Liver (tissue), 9 donors: Measurements from ENCODE around the gene TMEM128. TPM values are rescaled to one million over a fixed set of nuclear protein-coding genes. Genes with fewer than 3 reads are reported as not detected.

Source experiments
- DNase-seq: peaks from one replicate; pipeline ENCODE4 v3.0.0-alpha.2; 2017; ENCODE audit warnings: low spot score
- H3K27ac ChIP-seq, 2 donors: one replicate each; pipeline ENCODE4 v1.7.0; 2013; ENCODE audit warnings: inconsistent platforms in 2 of 2, low read length in 2 of 2, control low read depth in 1 of 2, low read depth in 1 of 2, mild to moderate bottlenecking in 1 of 2
- H3K27me3 ChIP-seq, 4 donors: one replicate each; pipeline versions ENCODE4 v1.6.1 to v1.7.0; 2013; ENCODE audit warnings: low read length in 3 of 4, inconsistent platforms in 1 of 4, mild to moderate bottlenecking in 1 of 4, moderate library complexity in 1 of 4; ENCODE audit not compliant: control insufficient read depth in 4 of 4, insufficient read depth in 4 of 4
- H3K36me3 ChIP-seq, 4 donors: one replicate each; pipeline versions ENCODE4 v1.6.1 to v1.7.0; 2013; ENCODE audit warnings: low read length in 3 of 4, mild to moderate bottlenecking in 3 of 4, low read depth in 1 of 4, moderate library complexity in 1 of 4; ENCODE audit not compliant: control insufficient read depth in 4 of 4, insufficient read depth in 3 of 4
- H3K4me1 ChIP-seq, 4 donors: one replicate each; pipeline versions ENCODE4 v1.6.1 to v1.7.0; 2013; ENCODE audit warnings: low read length in 3 of 4, mild to moderate bottlenecking in 3 of 4, moderate library complexity in 1 of 4; ENCODE audit not compliant: control insufficient read depth in 4 of 4, insufficient read depth in 4 of 4
- H3K4me3 ChIP-seq, 3 donors: one replicate each; pipeline versions ENCODE4 v1.6.1 to v1.7.0; 2013; ENCODE audit warnings: low read length in 3 of 3, control low read depth in 1 of 3, low read depth in 1 of 3, mild to moderate bottlenecking in 1 of 3
- H3K9ac ChIP-seq, 2 donors: one replicate each; pipeline ENCODE4 v1.7.0; 2013; ENCODE audit warnings: low read length in 2 of 2, mild to moderate bottlenecking in 2 of 2, moderate library complexity in 2 of 2, control low read depth in 1 of 2, low read depth in 1 of 2
- H3K9me3 ChIP-seq, 4 donors: one replicate each; pipeline versions ENCODE4 v1.6.1 to v1.7.0; 2013; ENCODE audit warnings: low read length in 3 of 4; ENCODE audit not compliant: control insufficient read depth in 4 of 4
- EGR1 ChIP-seq, 2 donors: IDR thresholded peaks; 2 replicates each; pipeline ENCODE4 v1.6.1; 2016 to 2018; ENCODE audit warnings: antibody characterized with exemption in 2 of 2, low read depth in 2 of 2
- FOXA1 ChIP-seq: IDR thresholded peaks from 2 replicates; pipeline ENCODE4 v1.6.1; 2016; ENCODE audit warnings: antibody characterized with exemption
- FOXA2 ChIP-seq: IDR thresholded peaks from 2 replicates; pipeline ENCODE4 v1.6.1; 2016; ENCODE audit warnings: antibody characterized with exemption
- GABPA ChIP-seq, 2 donors: IDR thresholded peaks in 1 of 2; conservative IDR thresholded peaks in 1 of 2; 2 replicates each; pipeline ENCODE4 v1.6.1; 2016; ENCODE audit warnings: antibody characterized with exemption in 2 of 2, mild to moderate bottlenecking in 1 of 2, moderate library complexity in 1 of 2
- HNF4A ChIP-seq, 2 donors: conservative IDR thresholded peaks; 2 replicates each; pipeline ENCODE4 v1.6.1; 2016; ENCODE audit warnings: antibody characterized with exemption in 2 of 2, mild to moderate bottlenecking in 2 of 2
- HNF4G ChIP-seq: IDR thresholded peaks from 2 replicates; pipeline ENCODE4 v1.6.1; 2016; ENCODE audit warnings: antibody characterized with exemption
- JUND ChIP-seq, 2 donors: IDR thresholded peaks; 2 replicates each; pipeline ENCODE4 v1.6.1; 2016; ENCODE audit warnings: antibody characterized with exemption in 2 of 2
- NR2F2 ChIP-seq: IDR thresholded peaks from 2 replicates; pipeline ENCODE4 v1.6.1; 2016; ENCODE audit warnings: antibody characterized with exemption
- RAD21 ChIP-seq, 2 donors: IDR thresholded peaks; 2 replicates each; pipeline ENCODE4 v1.6.1; 2016; ENCODE audit warnings: antibody characterized with exemption in 2 of 2, mild to moderate bottlenecking in 2 of 2
- RXRA ChIP-seq, 2 donors: IDR thresholded peaks; 2 replicates each; pipeline ENCODE4 v1.6.1; 2017 to 2018; ENCODE audit warnings: antibody characterized with exemption in 2 of 2, mild to moderate bottlenecking in 1 of 2
- SP1 ChIP-seq: IDR thresholded peaks from 2 replicates; pipeline ENCODE4 v1.6.1; 2018; ENCODE audit warnings: antibody characterized with exemption, mild to moderate bottlenecking
- TAF1 ChIP-seq: conservative IDR thresholded peaks from 2 replicates; pipeline ENCODE4 v1.6.1; 2016; ENCODE audit warnings: antibody characterized with exemption, mild to moderate bottlenecking
- YY1 ChIP-seq: IDR thresholded peaks from 2 replicates; pipeline ENCODE4 v1.6.1; 2016; ENCODE audit warnings: antibody characterized with exemption, mild to moderate bottlenecking
- WGBS: extraction: QIAGEN DNeasy Blood & Tissue Kit; methylation state at CpG from one replicate; pipeline ENCODE4 v1.1.7; 2013; 5-methylcytosine and 5-hydroxymethylcytosine counted together
- polyA plus RNA-seq, 2 donors: library from polyadenylated mRNA; stranded (reverse) in 1 of 2; unstranded in 1 of 2; fragments of 200-250 nt in 1 of 2; fragments of >200 nt in 1 of 2; fragmentation: Nextera tagmentation in 1 of 2; extraction: Ambion mirVana in 1 of 2; gene quantifications; one replicate each; pipeline versions ENCODE4 v1.2.1 to v1.2.3, GENCODE V29; 2013 to 2015
- total RNA-seq, 2 donors: library from RNA; depleted of rRNA; stranded (reverse); fragments of >200 nt; gene quantifications; one replicate each; pipeline ENCODE4 v1.2.3, GENCODE V29; 2014
- TF ChIP-seq, protein P1 (sequence below): IDR thresholded peaks from 2 replicates; pipeline ENCODE4 v1.6.1; 2016; ENCODE audit warnings: antibody characterized with exemption
- TF ChIP-seq, protein P2 (sequence below): IDR thresholded peaks from 2 replicates; pipeline ENCODE4 v1.6.1; 2016; ENCODE audit warnings: antibody characterized with exemption
- TF ChIP-seq, protein P3 (sequence below): IDR thresholded peaks from 2 replicates; pipeline ENCODE4 v1.6.1; 2016; ENCODE audit warnings: antibody characterized with exemption, mild to moderate bottlenecking
- TF ChIP-seq, protein P4 (sequence below): IDR thresholded peaks from 2 replicates; pipeline ENCODE4 v1.6.1; 2016; ENCODE audit warnings: antibody characterized with exemption
- TF ChIP-seq, protein P5 (sequence below): fragments of 150-350 bp; IDR thresholded peaks from 2 replicates; pipeline ENCODE4 v1.5.1; 2017; ENCODE audit warnings: improper control_type of control experiment, low read depth, low read length; ENCODE audit not compliant: missing input control
- donor health status: healthy.
- donor health status: healthy.
- donor health status: healthy.
- donor health status: healthy.
- donor health status: healthy.

The TMEM128 gene
- total and polyA plus RNA-seq, 4 donors = 7.6 to 11.3 (median 9.2) TPM

DNA sequence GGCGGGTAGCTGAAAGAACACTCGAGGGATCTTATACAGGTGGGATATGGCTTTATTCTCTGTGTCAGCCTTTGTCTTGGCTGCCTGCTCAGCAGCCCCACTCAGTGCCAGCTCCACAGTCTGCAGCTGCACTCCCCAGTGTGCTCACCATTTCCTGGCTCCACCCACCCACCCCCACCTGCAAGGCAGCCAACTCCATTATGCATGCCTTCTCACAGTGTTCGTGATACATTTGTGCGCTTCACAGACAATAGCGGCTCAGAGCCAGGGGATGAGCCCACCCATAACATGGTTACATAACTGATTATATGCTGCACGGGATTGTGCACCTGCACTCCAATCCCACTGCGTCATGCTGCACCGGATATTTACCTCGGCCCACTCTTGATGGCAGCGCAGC, 8.8 kb upstream of the TMEM128 start:
- TF ChIP-seq RAD21 (IDR thresholded peaks at IDR 0.05) (no peak), JUND (IDR thresholded peaks at IDR 0.05) (no peak)
- TF ChIP-seq, protein P1, sequence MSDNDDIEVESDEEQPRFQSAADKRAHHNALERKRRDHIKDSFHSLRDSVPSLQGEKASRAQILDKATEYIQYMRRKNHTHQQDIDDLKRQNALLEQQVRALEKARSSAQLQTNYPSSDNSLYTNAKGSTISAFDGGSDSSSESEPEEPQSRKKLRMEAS = no peak
- peaks cover 6 to 45% (median 33%) of the 10 kb centered on the region in 4 donors for H3K4me1 ChIP-seq
- no peaks in the 10 kb centered on the region for H3K27me3 ChIP-seq
- no peaks in the 10 kb centered on the region for H3K9me3 ChIP-seq
- no peak overlapping the region for H3K27ac ChIP-seq
- no peak overlapping the region for H3K4me3 ChIP-seq
- no peak for DNase-seq
- 83% methylated on average over 10 of the region's 10 CpGs for WGBS
- peaks cover 0 to 3% (median 0%) of the 10 kb centered on the region in 4 donors for H3K36me3 ChIP-seq
- no peak overlapping the region for H3K9ac ChIP-seq

DNA sequence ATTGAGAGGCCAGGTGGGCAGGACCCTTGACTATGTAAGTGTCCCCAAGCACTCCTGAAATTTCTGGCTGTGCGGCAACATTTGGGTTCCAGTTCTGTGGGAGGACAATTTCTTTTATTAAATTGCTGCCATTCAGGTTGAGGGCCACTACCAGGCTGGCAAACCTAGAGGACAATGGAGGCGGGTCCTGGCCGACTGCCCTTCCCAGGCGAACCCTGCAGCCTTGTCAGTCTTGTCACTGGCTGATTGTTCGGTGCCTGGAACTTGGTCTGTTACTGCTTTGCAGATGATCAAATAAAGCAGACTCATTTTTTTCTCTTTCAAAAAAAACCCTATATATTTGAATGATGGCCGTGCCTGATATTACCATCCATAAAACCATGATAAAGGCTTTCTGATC, 6.6 kb upstream of the TMEM128 start:
- Histone ChIP-seq H3K27ac (no peak overlapping the region), H3K36me3 (no peaks in the 10 kb centered on the region), H3K4me3 (no peak overlapping the region), H3K4me1 (peaks cover 6 to 38% (median 28%) of the 10 kb centered on the region in 4 donors), H3K9me3 (no peaks in the 10 kb centered on the region), H3K9ac (no peak overlapping the region), H3K27me3 (no peaks in the 10 kb centered on the region)
- WGBS = 39% methylated on average over 6 of the region's 6 CpGs
- TF ChIP-seq, protein P2, sequence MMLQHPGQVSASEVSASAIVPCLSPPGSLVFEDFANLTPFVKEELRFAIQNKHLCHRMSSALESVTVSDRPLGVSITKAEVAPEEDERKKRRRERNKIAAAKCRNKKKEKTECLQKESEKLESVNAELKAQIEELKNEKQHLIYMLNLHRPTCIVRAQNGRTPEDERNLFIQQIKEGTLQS = no peak
- TF ChIP-seq HNF4A (conservative IDR thresholded peaks at IDR 0.05) = peak; percentile 27 to 41
- TF ChIP-seq RXRA (IDR thresholded peaks at IDR 0.05) = peak in 1 of 2 donors; percentile 48
- TF ChIP-seq YY1 = peak; percentile 77
- no peak for DNase-seq

DNA sequence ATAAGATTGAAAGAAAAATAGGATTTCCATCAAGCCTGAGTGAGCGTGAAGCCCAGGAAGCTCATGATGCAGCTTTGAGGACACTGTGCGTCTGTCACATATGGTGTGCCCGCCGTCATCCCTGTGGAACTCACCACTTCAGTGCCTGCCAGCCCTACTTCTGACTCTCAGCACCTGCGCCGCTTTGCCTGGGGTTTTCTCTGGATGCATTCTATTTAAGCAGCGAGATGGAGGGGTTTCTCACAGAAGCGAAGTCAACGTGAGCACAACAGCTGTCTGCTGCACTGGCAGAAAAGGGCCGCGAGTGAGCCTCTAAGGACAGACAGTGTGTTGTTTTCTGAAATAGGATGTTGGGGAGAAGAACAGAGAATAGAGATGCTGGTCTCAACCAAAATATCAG, 6.2 kb upstream of the TMEM128 start:
- Histone ChIP-seq H3K36me3 (no peaks in the 10 kb centered on the region), H3K4me3 (no peak overlapping the region), H3K9ac (no peak overlapping the region), H3K4me1 (peaks cover 6 to 33% (median 26%) of the 10 kb centered on the region in 4 donors), H3K27ac (no peak overlapping the region), H3K9me3 (no peaks in the 10 kb centered on the region), H3K27me3 (no peaks in the 10 kb centered on the region)
- WGBS = 90% methylated on average over 11 of the region's 11 CpGs
- DNase-seq = no peak
- TF ChIP-seq FOXA1 = no peak
- TF ChIP-seq, protein P3, sequence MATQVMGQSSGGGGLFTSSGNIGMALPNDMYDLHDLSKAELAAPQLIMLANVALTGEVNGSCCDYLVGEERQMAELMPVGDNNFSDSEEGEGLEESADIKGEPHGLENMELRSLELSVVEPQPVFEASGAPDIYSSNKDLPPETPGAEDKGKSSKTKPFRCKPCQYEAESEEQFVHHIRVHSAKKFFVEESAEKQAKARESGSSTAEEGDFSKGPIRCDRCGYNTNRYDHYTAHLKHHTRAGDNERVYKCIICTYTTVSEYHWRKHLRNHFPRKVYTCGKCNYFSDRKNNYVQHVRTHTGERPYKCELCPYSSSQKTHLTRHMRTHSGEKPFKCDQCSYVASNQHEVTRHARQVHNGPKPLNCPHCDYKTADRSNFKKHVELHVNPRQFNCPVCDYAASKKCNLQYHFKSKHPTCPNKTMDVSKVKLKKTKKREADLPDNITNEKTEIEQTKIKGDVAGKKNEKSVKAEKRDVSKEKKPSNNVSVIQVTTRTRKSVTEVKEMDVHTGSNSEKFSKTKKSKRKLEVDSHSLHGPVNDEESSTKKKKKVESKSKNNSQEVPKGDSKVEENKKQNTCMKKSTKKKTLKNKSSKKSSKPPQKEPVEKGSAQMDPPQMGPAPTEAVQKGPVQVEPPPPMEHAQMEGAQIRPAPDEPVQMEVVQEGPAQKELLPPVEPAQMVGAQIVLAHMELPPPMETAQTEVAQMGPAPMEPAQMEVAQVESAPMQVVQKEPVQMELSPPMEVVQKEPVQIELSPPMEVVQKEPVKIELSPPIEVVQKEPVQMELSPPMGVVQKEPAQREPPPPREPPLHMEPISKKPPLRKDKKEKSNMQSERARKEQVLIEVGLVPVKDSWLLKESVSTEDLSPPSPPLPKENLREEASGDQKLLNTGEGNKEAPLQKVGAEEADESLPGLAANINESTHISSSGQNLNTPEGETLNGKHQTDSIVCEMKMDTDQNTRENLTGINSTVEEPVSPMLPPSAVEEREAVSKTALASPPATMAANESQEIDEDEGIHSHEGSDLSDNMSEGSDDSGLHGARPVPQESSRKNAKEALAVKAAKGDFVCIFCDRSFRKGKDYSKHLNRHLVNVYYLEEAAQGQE = no peak
- TF ChIP-seq GABPA (IDR thresholded peaks at IDR 0.05 in 1 of 2, conservative IDR thresholded peaks at IDR 0.05 in 1 of 2) = no peak
- no peak for TF ChIP-seq JUND (IDR thresholded peaks at IDR 0.05)
- TF ChIP-seq EGR1 (IDR thresholded peaks at IDR 0.05; ENCODE audit: low read depth in 2 of 2) = no peak
- no peak for TF ChIP-seq SP1
- no peak for TF ChIP-seq RXRA (IDR thresholded peaks at IDR 0.05)
- no peak for TF ChIP-seq HNF4A (conservative IDR thresholded peaks at IDR 0.05)
- no peak for TF ChIP-seq NR2F2
- no peak for TF ChIP-seq YY1
- TF ChIP-seq, protein P4, sequence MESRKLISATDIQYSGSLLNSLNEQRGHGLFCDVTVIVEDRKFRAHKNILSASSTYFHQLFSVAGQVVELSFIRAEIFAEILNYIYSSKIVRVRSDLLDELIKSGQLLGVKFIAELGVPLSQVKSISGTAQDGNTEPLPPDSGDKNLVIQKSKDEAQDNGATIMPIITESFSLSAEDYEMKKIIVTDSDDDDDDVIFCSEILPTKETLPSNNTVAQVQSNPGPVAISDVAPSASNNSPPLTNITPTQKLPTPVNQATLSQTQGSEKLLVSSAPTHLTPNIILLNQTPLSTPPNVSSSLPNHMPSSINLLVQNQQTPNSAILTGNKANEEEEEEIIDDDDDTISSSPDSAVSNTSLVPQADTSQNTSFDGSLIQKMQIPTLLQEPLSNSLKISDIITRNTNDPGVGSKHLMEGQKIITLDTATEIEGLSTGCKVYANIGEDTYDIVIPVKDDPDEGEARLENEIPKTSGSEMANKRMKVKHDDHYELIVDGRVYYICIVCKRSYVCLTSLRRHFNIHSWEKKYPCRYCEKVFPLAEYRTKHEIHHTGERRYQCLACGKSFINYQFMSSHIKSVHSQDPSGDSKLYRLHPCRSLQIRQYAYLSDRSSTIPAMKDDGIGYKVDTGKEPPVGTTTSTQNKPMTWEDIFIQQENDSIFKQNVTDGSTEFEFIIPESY = no peak
- TF ChIP-seq, protein P2 = no peak
- TF ChIP-seq TAF1 = no peak
- no peak for TF ChIP-seq RAD21 (IDR thresholded peaks at IDR 0.05)
- no peak for TF ChIP-seq HNF4G
- no peak for TF ChIP-seq FOXA2
- TF ChIP-seq, protein P5, sequence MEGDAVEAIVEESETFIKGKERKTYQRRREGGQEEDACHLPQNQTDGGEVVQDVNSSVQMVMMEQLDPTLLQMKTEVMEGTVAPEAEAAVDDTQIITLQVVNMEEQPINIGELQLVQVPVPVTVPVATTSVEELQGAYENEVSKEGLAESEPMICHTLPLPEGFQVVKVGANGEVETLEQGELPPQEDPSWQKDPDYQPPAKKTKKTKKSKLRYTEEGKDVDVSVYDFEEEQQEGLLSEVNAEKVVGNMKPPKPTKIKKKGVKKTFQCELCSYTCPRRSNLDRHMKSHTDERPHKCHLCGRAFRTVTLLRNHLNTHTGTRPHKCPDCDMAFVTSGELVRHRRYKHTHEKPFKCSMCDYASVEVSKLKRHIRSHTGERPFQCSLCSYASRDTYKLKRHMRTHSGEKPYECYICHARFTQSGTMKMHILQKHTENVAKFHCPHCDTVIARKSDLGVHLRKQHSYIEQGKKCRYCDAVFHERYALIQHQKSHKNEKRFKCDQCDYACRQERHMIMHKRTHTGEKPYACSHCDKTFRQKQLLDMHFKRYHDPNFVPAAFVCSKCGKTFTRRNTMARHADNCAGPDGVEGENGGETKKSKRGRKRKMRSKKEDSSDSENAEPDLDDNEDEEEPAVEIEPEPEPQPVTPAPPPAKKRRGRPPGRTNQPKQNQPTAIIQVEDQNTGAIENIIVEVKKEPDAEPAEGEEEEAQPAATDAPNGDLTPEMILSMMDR = no peak
- TF ChIP-seq, protein P1 = no peak
